NCI-H1930 (cell line): ENCODE results near the gene LTBP1.
"Not testable (repeated sequence)": the region's sequence is repeated elsewhere in the genome, so short reads cannot be mapped to it uniquely, and the experiment has no call there.

Experiments used
- DNase-seq, 2 experiments: peaks; one replicate each; lab custom pipeline; 2025; lab: John Stamatoyannopoulos, UW

LTBP1 gene

DNA sequence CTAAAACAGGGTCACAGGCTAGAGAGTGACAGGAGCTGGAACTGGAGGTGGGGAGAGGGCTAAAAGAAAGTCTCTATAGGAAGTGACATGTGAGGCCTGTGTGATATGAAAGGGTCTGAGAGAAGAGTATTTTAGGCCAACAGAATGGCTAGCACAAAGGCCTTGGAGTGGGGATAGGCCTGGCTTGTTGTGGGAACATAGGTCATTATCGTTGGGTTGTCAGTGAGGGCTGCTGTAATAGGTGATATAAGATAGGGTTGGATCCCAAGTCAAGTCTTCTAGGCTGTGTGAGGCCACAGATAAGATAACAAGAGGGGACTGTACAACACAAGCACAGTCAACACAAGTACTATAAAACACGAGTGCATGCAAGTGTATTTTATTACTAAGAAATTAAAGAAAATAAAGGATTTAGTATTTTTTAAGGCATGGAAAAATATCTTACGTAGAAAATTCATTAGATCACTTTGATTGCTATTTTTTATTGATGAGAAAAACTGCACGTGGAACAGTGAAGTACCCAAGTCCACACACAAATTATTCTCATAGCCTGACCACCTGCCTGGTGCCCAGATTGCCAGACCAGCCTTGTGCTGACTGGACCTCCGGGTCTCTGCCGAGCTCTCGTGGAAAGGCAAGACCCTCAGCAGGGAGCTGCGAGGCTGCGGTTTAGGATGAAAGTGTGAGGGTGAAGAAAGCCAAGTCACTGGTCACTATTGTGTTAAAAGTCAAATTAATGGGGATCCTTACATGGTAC, 14.1 kb downstream of the LTBP1 start:
- no peak for DNase-seq

DNA sequence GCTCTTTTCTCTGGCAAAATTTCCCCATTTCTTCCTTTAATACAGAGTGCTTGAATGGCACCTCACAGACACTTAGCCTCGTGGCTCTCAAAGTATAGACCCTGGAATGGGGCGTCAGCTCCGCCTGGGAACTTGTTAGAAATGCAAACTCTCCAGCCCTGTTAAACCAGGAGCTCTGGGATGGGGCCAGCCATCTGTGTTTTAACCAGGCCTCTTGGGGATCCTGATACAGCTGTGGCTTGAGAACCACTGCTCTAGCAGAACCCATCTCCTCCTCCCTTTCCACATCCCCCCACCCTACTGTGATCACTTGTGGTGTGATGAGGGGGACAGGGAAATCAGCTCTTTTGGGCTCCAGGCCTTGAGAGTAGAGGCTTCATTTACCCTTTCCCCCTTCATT, 15.9 kb downstream of the LTBP1 start:
- no peak for DNase-seq

DNA sequence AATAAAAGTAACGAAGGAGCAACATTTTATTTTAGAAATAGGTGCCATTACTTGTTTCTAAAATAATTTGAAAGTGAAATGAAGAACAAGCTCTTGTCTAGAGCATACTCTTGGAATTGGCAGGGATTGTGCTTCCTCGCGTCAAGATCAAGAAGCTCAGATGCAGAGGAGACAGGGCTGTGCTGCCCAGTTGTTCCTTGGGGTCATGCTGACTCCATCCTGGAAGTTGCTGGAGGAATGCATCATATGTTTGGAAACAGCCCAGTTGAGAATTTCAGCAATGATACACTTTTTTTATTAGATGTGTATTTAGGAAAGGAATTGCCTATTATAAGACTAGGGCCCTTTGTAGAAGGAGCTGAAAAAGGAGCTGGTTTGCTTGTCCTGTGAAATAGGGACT, 17.2 kb downstream of the LTBP1 start:
- no peak for DNase-seq

DNA sequence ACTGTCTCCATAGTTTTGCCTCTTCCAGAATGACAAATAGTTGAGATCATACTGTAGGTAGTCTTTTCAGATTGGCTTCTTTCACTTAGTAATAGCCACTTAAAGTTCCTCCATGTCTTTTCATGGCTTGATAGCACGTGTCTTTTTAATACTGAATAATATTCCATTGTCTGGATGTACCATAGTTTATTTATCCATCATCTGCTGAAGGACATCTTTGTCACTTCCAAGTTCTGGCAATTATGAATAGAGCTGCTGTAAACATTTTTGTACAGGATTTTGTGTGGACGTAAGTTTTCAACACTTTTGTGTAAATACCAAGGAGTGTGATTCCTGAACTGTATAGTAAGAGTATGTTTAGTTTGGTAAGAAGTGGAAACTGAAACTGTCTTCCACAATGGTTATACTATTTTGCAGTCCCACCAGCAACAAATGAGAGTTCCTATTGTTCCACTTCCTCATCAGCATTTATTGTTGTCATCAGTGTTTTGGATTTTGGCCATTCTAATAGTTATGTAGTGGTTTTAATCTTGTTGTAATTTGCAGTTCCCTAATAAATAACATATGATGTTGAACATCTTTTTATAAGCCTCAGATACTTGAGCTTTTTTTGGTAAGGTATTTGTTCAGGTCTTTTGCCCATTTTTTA, 18.9 kb downstream of the LTBP1 start:
- no peak for DNase-seq

GRCh38 chr2:32969444-32970162, 22.9 kb downstream of the LTBP1 start:
- no peak for DNase-seq

DNA sequence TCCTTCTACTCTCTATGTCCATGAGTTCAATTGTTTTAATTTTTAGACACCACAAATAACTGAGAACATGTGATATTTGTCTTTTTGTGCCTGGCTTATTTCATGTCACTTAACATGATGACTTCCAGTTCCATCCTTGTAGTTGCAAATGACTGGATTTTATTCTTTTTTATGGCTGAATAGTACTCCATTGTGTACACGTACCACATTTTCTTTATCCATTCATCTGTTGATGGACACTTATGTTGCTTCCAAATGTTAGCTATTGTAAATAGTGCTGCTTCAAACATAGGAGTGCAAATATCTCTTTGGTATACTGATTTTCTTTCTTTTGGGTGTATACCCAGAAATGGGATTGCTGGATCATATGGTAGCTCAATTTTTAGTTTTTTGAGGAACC, 27.0 kb downstream of the LTBP1 start:
- DNase-seq: not testable (repeated sequence)

DNA sequence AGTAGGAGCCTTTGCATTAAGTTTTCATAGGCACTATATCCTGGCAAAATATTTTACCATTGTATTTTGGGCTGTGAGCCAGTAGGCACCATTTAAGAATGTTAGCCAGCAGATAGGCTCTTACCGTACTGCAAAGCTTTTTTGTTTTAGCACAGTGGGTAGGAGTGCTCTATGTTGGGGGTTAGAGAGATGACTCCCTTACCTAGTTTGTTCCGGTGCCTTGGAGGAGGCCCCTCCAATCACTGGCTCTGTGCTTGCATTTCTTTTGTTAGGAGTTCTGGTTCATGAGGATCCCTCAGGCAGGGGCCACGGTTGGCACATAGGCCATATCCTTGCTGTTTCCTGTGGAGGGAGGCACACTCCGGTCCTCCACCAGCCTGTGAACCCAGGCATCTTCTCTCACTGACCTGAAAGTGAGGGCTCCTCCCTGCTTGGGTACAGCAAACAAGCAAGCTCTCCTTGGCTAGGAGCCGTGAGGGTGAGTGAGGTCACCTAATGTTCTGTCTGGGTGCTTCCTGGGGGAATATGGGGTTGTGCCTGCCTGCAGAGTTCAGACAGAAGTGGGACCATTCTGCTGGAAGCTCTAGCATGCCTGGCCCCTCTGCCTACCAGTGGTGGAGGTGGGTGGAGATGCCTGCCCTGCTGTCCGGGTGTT, 29.8 kb downstream of the LTBP1 start:
- no peak for DNase-seq

DNA sequence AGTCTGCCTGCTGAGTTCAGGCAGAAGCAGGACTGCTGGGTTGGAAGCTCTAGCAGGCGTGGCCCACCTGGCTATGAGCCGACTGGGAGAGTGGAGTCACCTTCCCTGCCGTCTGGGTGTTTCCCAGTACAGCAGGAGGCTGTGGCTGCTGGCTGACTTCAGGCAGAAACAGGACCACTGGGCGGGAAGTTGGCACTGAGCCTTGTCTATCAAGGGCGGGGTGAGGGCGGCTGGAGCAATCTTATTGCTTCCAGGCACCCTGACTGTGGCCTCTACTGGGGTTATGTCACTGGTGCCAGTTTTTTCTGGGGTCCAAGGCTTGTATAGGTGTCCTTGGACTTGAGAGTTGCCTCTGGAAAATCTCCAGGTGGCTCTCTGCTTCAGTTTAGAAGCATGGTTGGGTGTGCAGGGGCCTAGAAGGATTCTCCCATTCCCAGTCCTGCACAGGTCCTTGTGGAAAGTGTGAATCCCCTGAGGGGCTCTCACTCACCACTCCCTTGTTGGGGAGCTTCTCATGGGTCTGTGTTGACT, 30.5 kb downstream of the LTBP1 start:
- no peak for DNase-seq

GRCh38 chr2:32981612-32982011, 34.9 kb downstream of the LTBP1 start:
- no peak for DNase-seq

DNA sequence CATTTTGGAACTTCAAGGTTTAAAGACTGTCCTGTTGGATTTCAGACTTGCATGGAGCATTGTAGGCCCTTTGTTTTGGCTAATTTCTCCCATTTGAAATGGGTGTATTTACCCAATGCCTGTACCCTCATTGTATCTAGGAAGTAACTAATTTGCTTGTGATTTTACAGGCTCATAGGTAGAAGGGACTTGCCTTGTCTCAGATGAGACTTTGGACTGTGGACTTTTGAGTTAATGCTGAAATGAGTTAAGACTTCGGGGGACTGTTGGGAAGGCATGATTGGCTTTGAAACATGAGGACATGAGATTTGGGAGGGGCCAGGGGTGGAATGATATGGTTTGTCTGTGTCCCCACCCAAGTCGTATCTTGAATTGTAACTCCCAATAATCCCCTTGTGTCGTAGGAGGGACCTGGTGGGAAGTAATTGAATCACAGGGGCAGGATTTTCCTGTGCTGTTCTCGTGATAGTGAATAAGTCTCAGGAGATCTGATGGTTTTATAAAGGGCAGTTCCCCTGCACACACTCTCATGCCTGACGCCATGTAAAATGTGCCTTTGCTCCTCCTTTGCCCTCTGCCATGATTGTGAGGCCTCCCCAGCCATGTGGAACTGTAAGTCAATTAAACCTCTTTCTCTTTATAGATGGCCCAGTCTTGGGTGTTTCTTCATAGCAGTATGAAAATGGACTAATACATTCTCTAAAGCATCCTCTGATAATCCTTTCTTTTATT, 36.6 kb downstream of the LTBP1 start:
- not testable (repeated sequence) for DNase-seq

- DNase-seq: no peak
Observed at GRCh38 chr2:32986480-32986879, 39.7 kb downstream of the LTBP1 start.

- DNase-seq: no peak
Observed at GRCh38 chr2:32988525-32988924, 41.8 kb downstream of the LTBP1 start.

GRCh38 chr2:32990556-32990955, 43.8 kb downstream of the LTBP1 start:
- DNase-seq: no peak

- no peak for DNase-seq
Observed at GRCh38 chr2:32991091-32991845, 44.5 kb downstream of the LTBP1 start.

- DNase-seq: no peak
Observed at GRCh38 chr2:32993005-32993539, 46.3 kb downstream of the LTBP1 start.

DNA sequence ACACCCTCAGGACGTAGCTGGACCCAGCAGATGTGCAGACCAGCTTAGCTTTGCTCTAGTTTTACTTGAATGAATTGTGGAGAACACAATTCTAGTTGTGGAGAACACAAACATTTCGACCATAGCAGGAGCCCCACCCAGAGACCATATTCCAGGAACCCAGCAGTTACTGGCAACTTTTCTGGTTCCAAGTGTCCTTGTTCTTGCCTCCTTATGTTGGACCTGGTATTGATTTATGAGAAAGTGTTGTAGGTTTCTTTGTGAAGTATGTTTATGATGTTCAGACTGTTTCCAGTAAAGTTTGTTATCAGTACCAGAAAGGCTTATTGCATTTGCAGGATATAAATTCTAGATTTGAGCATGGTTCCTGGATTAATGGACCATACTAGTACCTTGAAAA, 51.0 kb downstream of the LTBP1 start:
- DNase-seq: no peak

- no peak for DNase-seq
Observed at GRCh38 chr2:33000986-33001385, 54.2 kb downstream of the LTBP1 start.

DNA sequence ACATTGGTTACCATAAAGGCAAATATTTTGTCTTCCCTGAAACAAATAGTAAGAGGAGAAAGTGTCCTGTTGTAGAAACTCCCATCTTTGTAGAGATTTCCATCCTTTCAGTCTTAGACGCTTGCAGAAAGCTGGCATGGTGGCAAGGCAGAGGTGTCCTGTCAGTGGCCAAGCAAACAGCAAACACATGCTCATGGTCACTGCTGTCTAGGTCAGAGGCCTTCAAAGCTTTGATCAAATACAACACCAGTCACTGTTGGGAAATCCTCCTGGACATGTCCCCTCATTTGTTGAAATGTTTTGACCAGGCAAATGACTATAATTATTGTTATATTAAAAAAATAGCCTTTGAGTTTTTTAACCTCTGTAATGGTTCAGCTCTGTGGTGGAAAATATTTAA, 55.1 kb downstream of the LTBP1 start:
- DNase-seq: no peak

- DNase-seq: no peak
Observed at GRCh38 chr2:33002863-33003262, 56.1 kb downstream of the LTBP1 start.

DNA sequence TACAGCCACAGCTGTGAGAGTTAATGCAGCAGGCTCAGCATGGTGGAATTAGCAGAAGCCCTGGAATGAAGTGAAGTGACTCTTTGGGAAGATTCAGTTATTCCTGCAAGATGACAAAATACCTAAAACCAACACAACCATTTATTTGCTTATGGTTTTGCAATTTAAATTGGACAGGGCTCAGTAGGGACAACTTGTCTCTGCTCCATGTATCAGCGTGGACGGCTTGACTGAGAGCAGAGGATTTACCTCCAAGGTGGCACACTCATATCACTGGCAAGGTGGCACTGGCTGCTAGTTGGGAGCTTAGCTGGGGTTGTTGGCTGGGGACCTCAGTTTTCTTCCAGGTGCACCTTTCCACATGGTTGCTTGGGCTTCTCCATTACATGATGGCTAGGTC, 58.3 kb downstream of the LTBP1 start:
- DNase-seq: no peak

DNA sequence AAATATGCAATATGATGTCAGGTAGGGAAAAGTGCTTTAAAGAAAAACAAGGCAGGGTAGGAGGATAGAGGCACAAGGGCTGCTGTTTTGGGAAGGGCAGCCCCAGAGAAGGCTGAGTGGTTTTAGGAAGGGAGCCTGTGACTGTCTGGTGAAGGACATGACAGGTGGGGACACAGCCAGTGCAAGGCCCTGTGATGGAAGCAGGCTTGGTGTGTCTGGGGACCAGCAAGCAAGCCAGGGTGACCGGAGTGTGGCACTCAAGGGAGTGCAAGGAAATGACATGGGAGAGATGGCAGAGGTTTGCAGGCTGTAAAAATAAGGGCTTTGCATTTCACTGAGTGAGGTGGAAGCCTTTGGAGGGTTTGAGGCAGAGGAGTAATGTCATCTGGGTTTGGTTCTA, 62.0 kb downstream of the LTBP1 start:
- DNase-seq: no peak
